PC-3 (cell line): ENCODE data around the gene LTC4S.

Source experiments
- CTCF ChIP-seq: fragments of 300-600 bp; sonication (generic); conservative IDR thresholded peaks from 2 replicates; pipeline ENCODE4 v1.5.1; 2017; ENCODE audit warnings: antibody characterized with exemption, low read depth, mild to moderate bottlenecking, low read length
- EZH2 ChIP-seq: fragments of 300-600 bp; sonication (generic); IDR thresholded peaks from one replicate; pipeline ENCODE4 v1.6.1; 2017; ENCODE audit warnings: antibody characterized with exemption, mild to moderate bottlenecking, low read length; ENCODE audit not compliant: unreplicated experiment
- EZH2phosphoT487 ChIP-seq: fragments of 300-600 bp; sonication (generic); IDR thresholded peaks from 2 replicates; pipeline ENCODE4 v1.6.1; 2018; ENCODE audit warnings: mild to moderate bottlenecking, antibody characterized with exemption, low read length, borderline replicate concordance

GRCh38 chr5:179798771-179799643 is 5.2 kb downstream of the LTC4S start:
- TF ChIP-seq CTCF (no peak), EZH2 (no peak), EZH2phosphoT487 (no peak)
